GM12878 (cell line): Measurements from ENCODE around the gene MAP7. TPM values are rescaled to one million over a fixed set of nuclear protein-coding genes. Genes with fewer than 3 reads are reported as not detected.

Source experiments
- ATAC-seq: fragments of 200-7000 bp; cut with Tn5 transposase; 3 replicates; pipeline ENCODE4 v1.9.1; 2020; ENCODE audit warnings: mild to moderate bottlenecking, moderate library complexity
- BruUV-seq: library from RNA; stranded (reverse); fragments of 400-500 nt; replicated peaks from 2 replicates; lab custom pipeline; 2021; lab: Mats Ljungman, UMichigan
- CTCF ChIA-PET: fragments of 300-600 bp; sonication (Branson Sonifier 250); formaldehyde crosslinking; extraction: SDS; loops from one replicate; lab custom pipeline; 2021; ENCODE audit warnings: inconsistent platforms; lab: Yijun Ruan, JAX
- POLR2A ChIA-PET: fragments of 350-600 bp; formaldehyde crosslinking; extraction: SDS; loops from one replicate; lab custom pipeline; 2021; ENCODE audit warnings: inconsistent platforms; lab: Charles Lee
- RAD21 ChIA-PET: fragments of 300-600 bp; sonication (Branson Sonifier 250); formaldehyde crosslinking; loops from one replicate; lab custom pipeline; 2023; ENCODE audit warnings: antibody characterized with exemption; ENCODE audit not compliant: unreplicated experiment; lab: Charles Lee
- SMC1A ChIA-PET: fragments of 300-600 bp; sonication (Branson Sonifier 250); formaldehyde crosslinking; loops from one replicate; lab custom pipeline; 2023; ENCODE audit not compliant: unreplicated experiment, uncharacterized antibody; lab: Charles Lee
- DNase-seq: peaks from one replicate; pipeline ENCODE4 v3.0.0-alpha.2; 2011; ENCODE audit warnings: low read depth, low spot score
- FAIRE-seq: peaks from 3 replicates; lab custom pipeline; 2011; peaks lifted over from hg19 to GRCh38; lab: Jason Lieb, UNC
- H2AFZ ChIP-seq: 2 replicates; pipeline ENCODE4 v1.6.0; 2011; ENCODE audit warnings: low read depth, low read length, control low read depth; ENCODE audit not compliant: control insufficient read depth
- H3K27ac ChIP-seq: 2 replicates; pipeline ENCODE4 v1.5.1; 2011; ENCODE audit warnings: control low read depth; ENCODE audit not compliant: control insufficient read depth, insufficient read depth
- H3K27me3 ChIP-seq, 2 experiments: replicated peaks in 1 of 2; 2 replicates each; pipeline versions ENCODE4 v1.6.0 to v1.6.1; 2011; ENCODE audit warnings: low read length in 1 of 2; ENCODE audit not compliant: control insufficient read depth in 2 of 2, insufficient read depth in 2 of 2
- H3K36me3 ChIP-seq, 2 experiments: 2 replicates each; pipeline ENCODE4 v1.5.1; 2011; ENCODE audit warnings: low read length in 1 of 2; ENCODE audit not compliant: control insufficient read depth in 2 of 2, insufficient read depth in 2 of 2
- H3K4me1 ChIP-seq: 2 replicates; pipeline ENCODE4 v1.6.1; 2011; ENCODE audit warnings: mild to moderate bottlenecking, low read length, moderate library complexity, mixed read lengths; ENCODE audit not compliant: control insufficient read depth, insufficient read depth
- H3K4me2 ChIP-seq: 2 replicates; pipeline ENCODE4 v1.6.0; 2011; ENCODE audit warnings: control low read depth; ENCODE audit not compliant: control insufficient read depth, insufficient read depth
- H3K4me3 ChIP-seq: fragments of 200-600 bp; sonication (generic); 2 replicates; pipeline ENCODE4 v1.5.1; 2016
- H3K79me2 ChIP-seq: 2 replicates; pipeline ENCODE4 v1.6.0; 2011; ENCODE audit warnings: low read length; ENCODE audit not compliant: control insufficient read depth, insufficient read depth
- H3K9ac ChIP-seq: 2 replicates; pipeline ENCODE4 v1.8.0; 2011; ENCODE audit warnings: low read length, control low read depth, mixed read lengths; ENCODE audit not compliant: control insufficient read depth, insufficient read depth
- H3K9me3 ChIP-seq: replicated peaks from 3 replicates; pipeline ENCODE4 v1.5.1; 2011; ENCODE audit warnings: mild to moderate bottlenecking, low read length; ENCODE audit not compliant: control insufficient read depth, insufficient read depth
- H4K20me1 ChIP-seq: 2 replicates; pipeline ENCODE4 v1.6.0; 2011; ENCODE audit not compliant: control insufficient read depth, insufficient read depth
- CHD2 ChIP-seq: IDR thresholded peaks from 2 replicates; pipeline ENCODE4 v1.6.1; 2011; ENCODE audit warnings: low read depth, low read length, improper control_type of control experiment, borderline replicate concordance
- GATAD2B ChIP-seq: fragments of 450-650 bp; conservative IDR thresholded peaks from 2 replicates; pipeline ENCODE4 v1.6.1; 2017; ENCODE audit warnings: low read depth, mild to moderate bottlenecking, moderate library complexity
- MTA3 ChIP-seq: IDR thresholded peaks from 2 replicates; pipeline ENCODE4 v1.6.1; 2012; ENCODE audit warnings: low read length, inconsistent platforms, borderline replicate concordance
- NFIC ChIP-seq: IDR thresholded peaks from 2 replicates; pipeline ENCODE4 v1.6.1; 2012; ENCODE audit warnings: low read depth, mild to moderate bottlenecking, inconsistent platforms, low read length, moderate library complexity
- STAT3 ChIP-seq: IDR thresholded peaks from 2 replicates; pipeline ENCODE4 v1.6.1; 2011; ENCODE audit warnings: low read depth, low read length, improper control_type of control experiment
- ZNF592 ChIP-seq: fragments of 450-650 bp; IDR thresholded peaks from 2 replicates; pipeline ENCODE4 v1.6.1; 2017; ENCODE audit warnings: mild to moderate bottlenecking, moderate library complexity
- WGBS: methylation state at CpG from one replicate; pipeline ENCODE4 v1.1.6; 2016; ENCODE audit warnings: low lambda C conversion rate; ENCODE audit not compliant: insufficient replicate concordance, insufficient coverage; ENCODE audit errors: missing lambda C conversion rate; 5-methylcytosine and 5-hydroxymethylcytosine counted together
- in situ Hi-C: fragments of 300-500 bp; cut with MboI; formaldehyde crosslinking; loops from 9 replicates; pipeline ENCODE4 v1.14.3; 2018; ENCODE audit warnings: mixed read lengths
- intact Hi-C: fragments of 100-400 bp; cut with micrococcal nuclease; formaldehyde crosslinking; loops from one replicate; pipeline ENCODE4 v1.14.2; 2022; ENCODE audit not compliant: unreplicated experiment
- polyA plus RNA-seq, 11 experiments: library from polyadenylated mRNA; depleted of rRNA in 4 of 11; unstranded in 6 of 11; stranded (reverse) in 5 of 11; fragments of >200 nt; fragmentation: Nextera tagmentation in 4 of 11; fragmentation: Illumina TruSeq in 1 of 11; extraction: Ambion mirVana in 4 of 11; extraction: Trizol in 1 of 11; gene quantifications; 1 replicate in 1 of 11; 2 replicates in 10 of 11; pipeline versions ENCODE4 v1.2.1 to v1.2.3, GENCODE V29; 2011 to 2016; ENCODE audit warnings: inconsistent platforms in 2 of 11, missing spikeins in 2 of 11, low read depth in 1 of 11
- total RNA-seq, 4 experiments: library from RNA; depleted of rRNA in 3 of 4; stranded (reverse); fragments of >200 nt in 3 of 4; fragmentation: Illumina TruSeq in 1 of 4; extraction: Trizol in 1 of 4; gene quantifications; 2 replicates each; pipeline versions ENCODE4 v1.2.1 to v1.2.3, GENCODE V29; 2013 to 2021

Gene MAP7
- total and polyA plus RNA-seq, 10 of the 15 experiments (the other 5 are each of a cell fraction or from before 2014, with no cell fraction given): 0.04 to 0.17 (median 0.08) TPM; not detected in 2

GRCh38 chr6:136599329-136600011 is 49.2 kb upstream of the MAP7 start:
- intact Hi-C loops (no loop called here), in situ Hi-C loops (no loop called here)
- Histone ChIP-seq H2AFZ (no peak overlapping the region), H3K36me3 (peaks cover 7 to 42% of the 10 kb centered on the region in 2 experiments), H3K4me3 (no peak overlapping the region), H3K9ac (no peak overlapping the region), H3K27me3 (no peaks in the 10 kb centered on the region), H4K20me1 (no peaks in the 10 kb centered on the region), H3K9me3 (no peaks in the 10 kb centered on the region), H3K27ac (no peak overlapping the region), H3K79me2 (no peaks in the 10 kb centered on the region), H3K4me1 (peaks cover 4% of the 10 kb centered on the region; the same call in 1 of the 2 replicates)
- FAIRE-seq: no peak
- CTCF ChIA-PET: interaction anchor here (0.9 kb wide), 1 partner anchor 37 kb away, joined by 3 read pairs; no protein-coding TSS in a partner anchor
- RAD21 ChIA-PET: no interaction called here
- DNase-seq: no peak
- WGBS: 99% methylated on average over 10 of the region's 10 CpGs
- BruUV-seq: no TSS peak
- SMC1A ChIA-PET: interaction anchor here (1.3 to 1.7 kb wide), 2 partner anchors 18 to 192 kb away, joined by 3 to 4 read pairs; partner anchors contain the start of gene MAP3K5
- POLR2A ChIA-PET: no interaction called here
- ATAC-seq: no peak
- TF ChIP-seq STAT3: no peak
- TF ChIP-seq CHD2: no peak
- TF ChIP-seq GATAD2B: no peak
- TF ChIP-seq MTA3: no peak
- no peak for TF ChIP-seq ZNF592
- no peak for TF ChIP-seq NFIC
- TF ChIP-seq, all 136 proteins: peak for 0
- no peak overlapping the region for H3K4me2 ChIP-seq
